Fibroblast of peridontal ligament (primary cell): ENCODE results near the gene ANKRD7.

ENCODE experiments used
- DNase-seq: peaks from one replicate; pipeline ENCODE4 v3.0.0-alpha.2; 2010; ENCODE audit errors: extremely low read depth

ANKRD7 gene, protein sequence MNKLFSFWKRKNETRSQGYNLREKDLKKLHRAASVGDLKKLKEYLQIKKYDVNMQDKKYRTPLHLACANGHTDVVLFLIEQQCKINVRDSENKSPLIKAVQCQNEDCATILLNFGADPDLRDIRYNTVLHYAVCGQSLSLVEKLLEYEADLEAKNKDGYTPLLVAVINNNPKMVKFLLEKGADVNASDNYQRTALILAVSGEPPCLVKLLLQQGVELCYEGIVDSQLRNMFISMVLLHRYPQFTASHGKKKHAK

DNA sequence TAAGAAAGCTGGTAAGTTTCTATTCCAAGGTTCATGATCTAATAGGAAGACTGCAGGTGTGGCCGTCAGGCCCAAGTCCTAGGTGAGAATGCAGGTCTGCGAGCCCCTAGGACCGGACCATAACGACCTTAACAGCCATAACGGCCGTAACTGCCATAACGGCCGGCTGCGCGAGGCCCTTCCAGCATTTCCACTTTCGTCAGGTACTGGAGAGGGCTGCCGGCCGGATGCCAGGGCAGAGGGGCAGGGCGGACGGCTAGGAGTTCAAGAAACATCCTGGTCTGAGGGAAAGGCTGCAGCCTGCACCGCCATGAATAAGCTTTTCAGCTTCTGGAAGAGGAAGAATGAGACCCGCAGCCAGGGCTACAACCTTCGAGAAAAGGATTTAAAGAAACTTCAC is at the start of gene ANKRD7:
ANKRD7 (plus strand) TSS at position 184 of the 400 bp plus-strand sequence; CDS start at position 311, 127 bp downstream.
- DNase-seq, result no peak

DNA sequence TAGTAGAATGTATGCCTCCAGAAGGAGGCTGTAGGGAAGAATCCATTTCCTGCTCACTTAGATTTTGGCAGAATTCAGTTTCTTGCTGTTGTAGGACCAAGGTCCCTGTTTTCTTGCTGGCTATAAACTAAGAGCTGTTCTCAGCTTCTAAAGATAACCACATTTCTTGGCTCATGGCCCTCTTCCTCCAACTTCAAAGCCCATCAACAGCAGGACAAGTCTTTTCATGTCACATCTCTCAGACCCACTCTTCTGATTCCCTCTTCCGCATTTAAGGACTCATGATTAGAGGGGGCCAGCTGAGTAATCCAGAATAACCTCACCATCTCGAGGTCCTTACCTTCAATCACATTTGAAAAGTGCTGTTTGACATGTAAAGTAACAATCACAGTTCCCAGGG is 48.8 kb upstream of the ANKRD7 start:
- DNase-seq, result no peak

GRCh38 chr7:118179191-118179590 is 45.3 kb upstream of the ANKRD7 start:
- DNase-seq, result no peak

DNA sequence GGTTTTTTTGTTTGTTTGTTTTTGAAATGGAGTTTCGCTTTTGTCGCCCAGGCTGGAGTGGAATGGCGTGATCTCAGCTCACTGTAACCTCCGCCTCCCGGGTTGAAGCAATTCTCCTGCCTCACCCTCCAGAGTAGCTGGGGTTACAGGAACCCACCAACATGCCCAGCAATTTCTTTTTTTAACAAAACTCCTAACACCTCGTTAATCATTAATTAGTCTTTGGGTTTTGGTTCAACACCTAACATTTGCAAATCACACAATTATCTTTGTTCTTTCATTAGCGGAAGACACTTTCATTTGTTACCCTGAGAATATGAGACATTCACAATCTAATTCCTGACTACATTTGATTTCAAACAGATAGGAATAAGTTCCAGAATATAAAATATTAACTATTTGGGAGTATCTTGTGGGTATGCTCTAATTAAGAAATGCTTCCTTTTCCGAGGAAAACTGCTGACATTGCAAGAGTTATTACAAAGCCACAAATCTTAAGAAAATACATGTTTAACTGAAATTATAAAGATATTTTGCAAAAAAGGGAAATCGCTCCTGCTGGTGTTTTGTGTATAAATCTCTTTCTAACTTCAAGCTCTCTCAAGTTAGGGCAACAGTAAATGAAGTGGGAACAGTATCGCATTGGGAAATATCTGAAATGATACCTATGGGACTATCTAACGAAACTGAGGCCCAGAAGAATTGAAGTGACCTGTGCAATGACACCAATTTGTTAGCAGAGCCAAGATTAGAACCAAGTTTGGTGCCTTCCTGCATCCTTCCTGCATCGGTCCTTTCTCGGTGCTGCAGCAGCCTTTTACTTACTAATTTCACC is 41.7 kb upstream of the ANKRD7 start:
- DNase-seq, result no peak

DNA sequence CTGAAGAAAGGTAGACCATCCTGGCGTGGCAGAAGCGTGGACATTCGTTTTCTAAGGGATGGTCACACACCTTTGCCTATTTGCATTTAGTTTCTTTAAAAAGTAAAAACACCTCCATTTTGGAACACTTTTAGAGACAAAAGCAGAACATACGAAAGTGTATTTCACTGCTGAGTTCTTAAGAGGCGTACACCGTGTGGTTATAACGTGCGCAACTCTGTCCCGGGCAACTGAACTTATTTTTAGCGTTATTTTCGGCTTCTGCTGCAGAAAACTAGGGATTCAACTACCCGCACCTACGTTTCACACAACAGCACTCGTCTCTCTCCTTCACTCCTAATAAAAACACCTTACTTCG is 41.1 kb upstream of the ANKRD7 start:
- no peak for DNase-seq

GRCh38 chr7:118183786-118184564 is 40.5 kb upstream of the ANKRD7 start, which contains the start of gene LSM8:
LSM8 (plus strand) TSS chr7:118184164; CDS start chr7:118184224, 60 bp downstream.
- DNase-seq, result peak; percentile 100

GRCh38 chr7:118184565-118184940 is 40.0 kb upstream of the ANKRD7 start:
- DNase-seq, result peak; percentile 40

GRCh38 chr7:118185163-118185860 is 39.2 kb upstream of the ANKRD7 start:
- DNase-seq, result peak; percentile 91

GRCh38 chr7:118186501-118186900 is 38.0 kb upstream of the ANKRD7 start:
- DNase-seq, result peak; percentile 7

GRCh38 chr7:118194571-118194970 is 29.9 kb upstream of the ANKRD7 start:
- no peak for DNase-seq

DNA sequence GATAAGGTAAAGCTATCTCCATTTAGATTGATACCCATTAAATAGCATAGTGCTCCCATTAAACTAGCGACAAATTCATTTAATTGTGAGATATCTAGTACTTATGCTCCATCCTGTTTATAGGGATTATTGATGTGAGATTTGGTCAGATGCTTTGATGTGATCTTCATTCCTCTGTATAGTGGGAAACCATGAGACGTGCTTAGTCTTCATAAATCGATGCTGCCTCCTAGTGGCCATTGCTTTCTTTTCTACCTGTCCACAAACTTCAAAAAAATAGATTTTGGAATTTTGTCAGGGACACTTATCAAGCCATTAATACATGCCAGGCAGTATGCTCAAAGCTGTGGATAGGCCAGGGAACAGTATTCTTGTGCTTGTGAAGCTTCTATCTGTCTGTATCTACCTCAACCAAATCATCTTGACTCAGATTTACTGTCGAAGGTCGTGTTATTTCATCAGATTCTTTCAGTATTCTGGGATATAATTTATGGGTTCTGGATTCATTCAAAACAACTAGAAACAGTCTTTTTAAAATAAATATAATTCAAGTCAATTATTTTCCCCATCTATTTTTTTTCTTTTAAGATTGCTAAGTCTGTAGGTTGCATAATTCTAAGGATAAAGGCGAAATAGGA is 28.5 kb upstream of the ANKRD7 start:
- DNase-seq, result peak; percentile 78

DNA sequence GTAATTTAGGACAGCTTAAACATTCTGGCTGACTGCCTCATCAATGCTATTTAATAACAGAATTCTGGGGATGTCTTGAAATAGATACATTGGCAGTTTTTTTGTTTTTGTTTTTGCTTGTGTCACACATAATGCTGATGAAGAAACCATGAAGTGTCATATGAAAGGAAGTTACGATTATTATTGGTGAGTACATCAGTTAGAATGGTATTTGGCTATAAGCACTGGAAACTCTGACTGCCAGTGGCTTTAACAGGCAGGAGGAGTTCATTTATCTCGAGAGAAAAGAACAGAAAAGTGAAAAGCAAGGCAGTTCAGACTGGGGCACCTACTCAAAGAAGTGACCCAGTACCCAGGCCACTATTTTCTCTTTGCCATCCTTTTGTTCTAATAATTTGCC is 22.4 kb upstream of the ANKRD7 start:
- DNase-seq, result no peak

DNA sequence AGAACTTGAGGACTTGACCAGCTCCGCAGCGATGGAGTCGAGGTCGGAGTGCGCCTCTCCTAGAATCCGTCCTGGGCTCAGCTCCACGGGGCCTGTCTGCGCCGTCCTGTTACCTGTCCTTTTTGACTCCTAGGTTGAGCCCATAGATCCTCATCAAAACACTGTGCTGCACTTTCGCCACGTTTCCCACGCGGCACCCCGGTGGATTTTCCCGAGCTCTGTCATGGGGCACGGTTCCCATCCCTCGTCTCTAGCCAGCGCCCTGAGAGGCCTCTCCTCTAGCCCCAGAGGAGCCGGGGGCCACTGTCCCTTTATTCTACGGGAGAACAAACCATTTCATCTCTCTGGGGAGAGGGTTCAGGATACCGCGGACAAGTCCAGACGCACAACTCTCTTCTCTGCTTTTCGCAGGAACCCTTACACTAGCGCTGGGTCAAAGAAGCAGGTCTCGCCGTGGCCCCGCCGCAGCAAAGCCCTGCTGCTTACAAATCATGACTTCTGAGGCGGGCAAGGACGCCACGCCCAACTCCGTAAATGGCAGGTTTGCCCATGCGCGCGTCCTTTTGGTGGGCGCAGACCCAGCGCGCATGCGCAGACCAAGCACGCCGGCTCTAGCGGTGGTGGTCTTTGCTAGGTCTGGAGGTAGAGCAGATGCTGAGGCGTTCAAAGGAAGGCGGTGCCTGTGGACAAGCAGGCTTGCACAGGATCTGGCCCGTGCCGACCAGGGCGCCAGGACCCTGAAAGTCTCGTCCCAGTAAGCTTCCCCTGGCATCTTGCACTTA is 10.3 kb upstream of the ANKRD7 start:
- DNase-seq, result peak; percentile 78

GRCh38 chr7:118214833-118215182 is 9.7 kb upstream of the ANKRD7 start:
- DNase-seq, result no peak

DNA sequence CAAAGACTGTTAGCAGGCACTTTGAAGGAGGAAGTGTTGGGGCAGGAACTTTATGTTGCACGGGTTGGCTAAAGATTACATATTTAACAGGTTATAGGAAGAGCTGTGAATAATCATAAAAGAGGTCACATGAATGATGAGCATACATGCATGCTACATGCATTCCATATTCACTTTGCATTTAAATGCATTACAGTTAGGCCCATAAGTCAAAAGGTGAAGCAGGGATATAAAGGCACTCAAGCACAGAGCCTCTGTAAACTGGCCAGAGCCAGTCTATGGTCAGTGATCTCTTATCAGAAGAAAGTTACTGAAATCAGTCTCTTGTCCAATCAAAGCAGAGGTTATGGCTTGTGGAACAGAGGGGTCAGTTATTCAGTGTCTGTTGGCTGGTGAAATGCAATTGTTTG is 7.3 kb upstream of the ANKRD7 start:
- DNase-seq, result no peak

GRCh38 chr7:118218413-118219156 is 5.9 kb upstream of the ANKRD7 start:
- no peak for DNase-seq

DNA sequence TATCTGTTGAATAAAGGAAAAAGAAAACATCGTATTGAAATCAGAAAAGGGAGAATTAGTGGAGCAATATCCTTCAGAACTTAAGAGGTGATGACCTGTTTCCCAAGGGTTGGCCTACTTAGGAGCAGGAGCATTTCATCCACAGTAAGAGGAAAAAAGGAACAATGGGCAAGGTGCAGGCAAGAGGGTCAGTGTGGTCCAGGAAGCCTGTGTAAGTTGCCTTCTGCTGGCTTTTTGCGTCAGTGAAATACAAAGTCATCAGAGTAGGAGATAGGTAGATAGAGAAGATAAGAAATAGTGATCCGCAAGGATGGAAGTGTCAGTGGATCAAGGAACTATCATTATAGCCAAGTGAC is 5.4 kb upstream of the ANKRD7 start:
- no peak for DNase-seq

- DNase-seq, result no peak
Measured at GRCh38 chr7:118220583-118220982, 3.9 kb upstream of the ANKRD7 start.

- DNase-seq, result no peak
Measured at GRCh38 chr7:118222591-118222990, 1.9 kb upstream of the ANKRD7 start.

DNA sequence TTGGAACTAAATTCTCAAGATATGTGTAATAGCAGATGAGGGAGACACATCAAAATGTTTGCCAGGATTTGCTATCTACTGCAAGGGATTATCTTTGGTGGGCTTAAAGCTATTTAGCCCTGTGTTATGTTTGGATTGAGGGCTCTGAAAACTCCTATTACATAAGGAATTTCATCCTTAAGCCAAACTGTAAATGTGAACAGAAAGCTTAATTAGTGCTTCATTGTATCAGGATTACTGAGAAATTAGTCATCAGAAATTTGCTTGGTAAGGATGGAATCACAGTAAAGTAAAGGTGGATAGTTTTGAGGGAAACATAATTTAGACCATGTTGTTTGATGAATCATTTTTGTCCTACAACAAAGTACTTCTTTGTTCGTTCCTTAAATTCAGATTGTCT is 8.3 kb downstream of the ANKRD7 start:
- DNase-seq, result no peak
